Stimulated activated CD8-positive, alpha-beta memory T cell treated with anti-CD3 and anti-CD28 coated beads, Interleukin-4, amount 100 ng/mL, for 4 hours (primary cell): ENCODE results near the gene REM2.
"Not testable (repeated sequence)": the region's sequence is repeated elsewhere in the genome, so short reads cannot be mapped to it uniquely, and the experiment has no call there.

Source experiments
- DNase-seq, 2 donors: peaks; one replicate each; pipeline ENCODE4 v3.0.0-alpha.2; 2020; ENCODE audit warnings: low read depth in 2 of 2, low spot score in 1 of 2

The REM2 gene

GRCh38 chr14:22896356-22896755 lies 13.3 kb downstream of the REM2 start:
- no peak for DNase-seq

DNA sequence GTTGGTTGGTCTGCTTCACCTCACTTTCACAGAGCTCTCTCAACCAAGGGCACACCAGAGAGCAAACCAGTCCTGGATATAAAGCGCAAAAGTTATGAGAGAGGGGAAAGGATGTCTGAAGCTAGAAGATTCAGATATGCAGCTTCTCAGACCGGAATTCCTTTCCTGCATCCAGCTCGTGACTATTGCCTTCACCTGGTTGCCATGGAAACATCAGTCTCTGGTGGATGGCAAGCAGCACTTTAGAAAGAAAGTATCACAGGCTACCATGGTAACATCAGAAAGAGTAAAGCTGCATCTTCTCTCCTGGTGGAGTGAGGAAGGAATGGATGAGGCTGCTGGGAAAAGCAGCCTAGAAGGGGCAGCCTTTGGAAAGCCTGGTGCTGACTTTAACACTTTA lies 13.7 kb downstream of the REM2 start:
- no peak for DNase-seq

DNA sequence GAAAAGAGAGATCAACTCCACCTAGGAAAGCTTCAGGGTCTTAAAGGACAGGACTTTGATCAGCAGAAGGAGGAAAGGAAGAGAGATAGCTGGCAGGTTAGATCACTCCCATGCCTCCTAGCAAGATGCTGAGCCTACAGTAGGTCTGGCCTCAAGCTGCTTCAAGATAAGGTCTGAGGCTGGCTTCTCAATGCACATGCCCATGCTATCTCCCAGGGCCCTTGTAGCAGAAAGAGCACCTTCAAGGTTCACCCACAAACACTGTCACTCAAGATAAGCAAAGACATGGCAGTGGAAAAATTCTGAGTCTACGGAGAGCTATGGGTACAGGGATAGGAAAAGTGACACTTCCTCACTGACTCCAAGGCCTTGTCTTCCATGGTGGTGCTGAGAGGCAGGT lies 14.3 kb downstream of the REM2 start:
- no peak for DNase-seq

- no peak for DNase-seq
These were observed 15.5 kb downstream of the REM2 start for GRCh38 chr14:22898302-22899090.

DNA sequence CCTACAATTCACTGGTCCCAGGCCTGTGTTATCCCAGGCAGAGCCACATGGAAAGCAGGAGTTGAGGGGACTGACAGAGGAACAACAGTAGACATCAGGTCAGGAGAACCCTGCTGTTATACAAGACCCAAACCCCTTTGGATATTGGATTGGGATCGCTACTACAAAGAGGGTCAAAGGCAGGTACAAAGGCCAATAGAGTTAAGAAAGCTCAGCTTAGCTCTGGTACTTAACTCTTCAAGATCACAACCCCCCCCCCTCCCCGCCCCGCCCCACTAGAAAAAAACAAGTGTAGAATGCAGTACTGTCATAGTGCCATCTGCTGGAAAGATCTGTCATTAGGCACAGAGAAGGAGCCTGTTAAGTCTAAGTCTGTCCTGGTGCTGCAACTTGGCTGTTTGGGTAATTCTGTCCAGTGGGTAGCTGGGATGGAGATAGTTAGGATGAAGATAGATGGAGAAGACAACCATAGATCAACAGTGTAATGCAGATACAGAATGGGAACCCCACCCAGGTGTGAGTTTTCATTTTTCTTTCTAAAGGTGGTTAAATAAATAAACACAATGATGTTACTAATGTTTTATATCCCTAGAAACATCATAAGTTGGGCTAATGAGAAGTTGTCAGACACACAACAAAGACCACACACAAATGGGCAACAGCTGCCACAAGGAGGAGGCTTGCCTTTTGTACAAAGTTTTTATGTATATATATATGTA lies 17.2 kb downstream of the REM2 start:
- no peak for DNase-seq

GRCh38 chr14:22901799-22902198 lies 18.8 kb downstream of the REM2 start:
- DNase-seq, result no peak

DNA sequence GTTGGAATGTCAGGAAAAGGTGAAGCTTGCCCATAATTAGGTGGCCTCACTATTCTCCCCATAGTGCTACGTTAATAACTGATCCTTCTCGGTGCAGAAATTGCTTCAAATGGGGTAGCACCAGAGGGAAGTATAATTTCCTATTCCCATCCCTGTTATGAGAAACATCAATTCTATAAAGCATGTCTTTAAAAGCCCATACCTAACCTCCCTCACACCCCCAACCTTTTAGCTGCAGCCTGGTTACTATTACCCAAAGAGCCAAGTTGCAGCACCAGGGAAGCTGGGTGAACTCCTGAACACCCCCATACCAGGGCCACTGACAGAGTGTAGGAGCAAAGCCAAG lies 20.7 kb downstream of the REM2 start:
- DNase-seq, result no peak

- DNase-seq, result no peak
These were observed 22.6 kb downstream of the REM2 start for GRCh38 chr14:22905627-22906026.

DNA sequence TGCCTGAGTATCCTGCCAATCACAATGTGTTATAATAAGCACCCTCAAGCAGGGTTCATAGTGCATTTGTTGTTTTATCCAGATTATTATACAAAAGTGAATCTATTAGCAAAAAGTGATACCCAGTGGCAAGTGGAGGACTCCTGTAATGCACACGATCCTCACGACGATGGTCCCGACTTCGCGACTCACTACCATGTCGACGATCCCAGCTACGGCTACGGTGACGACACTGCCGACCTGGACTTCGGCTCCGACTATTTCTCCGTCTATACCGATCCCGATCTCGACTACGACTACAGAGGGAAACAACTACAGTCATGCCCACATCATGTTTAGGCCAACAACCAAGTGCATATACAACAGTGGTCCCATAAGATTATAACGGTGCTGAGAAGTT lies 23.1 kb downstream of the REM2 start:
- DNase-seq, result no peak

- no peak for DNase-seq
These were observed 24.4 kb downstream of the REM2 start for GRCh38 chr14:22907429-22907828.

DNA sequence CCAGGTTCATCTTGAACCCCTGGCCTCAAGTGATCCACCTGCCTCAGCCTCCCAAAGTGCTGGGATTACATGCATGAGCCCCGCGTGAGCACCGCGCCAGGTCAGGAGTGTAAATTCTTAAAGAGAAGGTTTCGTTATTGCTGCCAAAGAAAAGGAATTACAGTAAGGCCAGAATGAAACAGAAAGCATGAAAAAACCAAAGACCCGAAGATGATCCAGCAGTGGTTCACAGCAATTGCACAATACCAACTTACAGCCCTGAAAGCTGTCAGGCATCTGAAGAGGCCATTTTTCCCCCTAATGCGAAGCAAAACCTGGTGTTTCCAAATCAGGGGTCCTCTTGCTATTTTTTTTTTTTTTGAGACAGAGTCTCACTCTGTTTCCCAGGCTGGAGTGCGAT lies 25.6 kb downstream of the REM2 start:
- no peak for DNase-seq

GRCh38 chr14:22910916-22911315 lies 27.9 kb downstream of the REM2 start:
- no peak for DNase-seq

GRCh38 chr14:22914836-22915235 lies 31.8 kb downstream of the REM2 start:
- DNase-seq, result not testable (repeated sequence)

- DNase-seq, result no peak
These were observed 33.0 kb downstream of the REM2 start for GRCh38 chr14:22915886-22916521.

GRCh38 chr14:22918804-22919600 lies 36.0 kb downstream of the REM2 start, which contains the start of gene RBM23:
Gene RBM23, minus strand, starts transcription at chr14:22919149.
- peak; percentile 99 to 100 for DNase-seq

DNA sequence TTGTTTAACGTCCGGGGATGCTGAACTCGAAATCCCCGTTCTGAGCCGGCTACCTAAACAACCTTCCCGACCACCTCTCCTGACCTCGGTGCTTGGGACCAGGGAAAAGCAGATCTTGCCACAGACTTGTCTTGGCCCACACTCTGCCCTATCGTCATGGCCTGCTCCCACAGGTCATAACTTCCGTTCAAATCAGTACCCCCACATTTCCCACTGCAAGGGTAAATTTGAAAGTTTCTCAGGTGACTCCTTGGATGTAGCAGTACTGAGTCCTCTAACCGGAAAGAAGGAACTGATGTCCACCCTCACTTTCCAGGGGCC lies 36.5 kb downstream of the REM2 start:
- DNase-seq, result no peak

DNA sequence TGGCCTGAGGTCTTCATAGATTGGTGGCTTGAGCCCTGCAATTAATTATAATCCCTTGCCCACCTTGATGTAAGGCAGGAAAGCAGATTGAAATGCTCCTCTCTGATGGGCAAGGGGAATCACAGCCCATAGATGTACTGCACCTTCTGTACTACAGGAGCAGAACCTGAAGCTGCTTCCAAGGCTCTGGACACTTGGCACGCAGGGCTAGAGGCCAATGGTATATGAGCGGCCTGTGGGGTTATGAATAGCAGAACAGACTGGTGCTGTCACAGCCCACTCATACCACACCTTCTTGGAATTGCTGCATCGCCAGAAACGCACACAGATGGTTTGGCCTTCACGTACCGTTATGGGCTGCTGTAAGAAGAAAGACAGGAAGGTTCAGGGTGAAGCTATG lies 37.7 kb downstream of the REM2 start:
- DNase-seq, result no peak

- DNase-seq, result no peak
These were observed 39.3 kb downstream of the REM2 start for GRCh38 chr14:22922294-22922693.

- DNase-seq, result no peak
These were observed 40.7 kb downstream of the REM2 start for GRCh38 chr14:22923746-22924145.

- no peak for DNase-seq
These were observed 42.5 kb downstream of the REM2 start for GRCh38 chr14:22925513-22925912.

DNA sequence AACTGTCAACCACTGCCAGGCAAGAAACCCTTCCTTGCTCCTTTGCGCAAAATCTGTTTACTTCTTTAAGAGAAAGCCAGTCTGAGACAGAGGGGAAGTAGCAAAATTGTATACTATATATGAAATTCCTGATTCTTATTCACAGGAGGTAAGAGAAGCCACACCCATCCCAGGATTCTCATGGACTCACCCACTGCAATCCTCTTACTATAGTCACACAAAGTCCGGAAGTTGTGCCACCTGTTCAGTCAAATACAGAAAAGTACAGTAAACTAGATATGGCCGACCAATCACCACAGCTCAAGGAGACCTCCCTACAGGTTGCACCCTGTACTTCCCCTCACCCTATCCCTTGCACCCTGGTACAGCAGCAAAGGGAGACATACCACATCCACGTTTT lies 43.3 kb downstream of the REM2 start:
- DNase-seq, result no peak
